HG02571 (cell line): Measurements from ENCODE around the gene PCIF1.
"Not testable (repeated sequence)": the region's sequence is repeated elsewhere in the genome, so short reads cannot be mapped to it uniquely, and the experiment has no call there.

Experiments
- ATAC-seq: cut with Tn5 transposase; IDR thresholded peaks from one replicate; pipeline ENCODE4 v1.9.1; 2021; ENCODE audit warnings: mild to moderate bottlenecking, moderate library complexity; ENCODE audit not compliant: unreplicated experiment

Gene PCIF1

GRCh38 chr20:45934586-45935415 is at the start of gene PCIF1:
PCIF1 (plus strand) TSS chr20:45934683; CDS start chr20:45939000, 4,317 bp downstream.
- peak; percentile 71 for ATAC-seq

DNA sequence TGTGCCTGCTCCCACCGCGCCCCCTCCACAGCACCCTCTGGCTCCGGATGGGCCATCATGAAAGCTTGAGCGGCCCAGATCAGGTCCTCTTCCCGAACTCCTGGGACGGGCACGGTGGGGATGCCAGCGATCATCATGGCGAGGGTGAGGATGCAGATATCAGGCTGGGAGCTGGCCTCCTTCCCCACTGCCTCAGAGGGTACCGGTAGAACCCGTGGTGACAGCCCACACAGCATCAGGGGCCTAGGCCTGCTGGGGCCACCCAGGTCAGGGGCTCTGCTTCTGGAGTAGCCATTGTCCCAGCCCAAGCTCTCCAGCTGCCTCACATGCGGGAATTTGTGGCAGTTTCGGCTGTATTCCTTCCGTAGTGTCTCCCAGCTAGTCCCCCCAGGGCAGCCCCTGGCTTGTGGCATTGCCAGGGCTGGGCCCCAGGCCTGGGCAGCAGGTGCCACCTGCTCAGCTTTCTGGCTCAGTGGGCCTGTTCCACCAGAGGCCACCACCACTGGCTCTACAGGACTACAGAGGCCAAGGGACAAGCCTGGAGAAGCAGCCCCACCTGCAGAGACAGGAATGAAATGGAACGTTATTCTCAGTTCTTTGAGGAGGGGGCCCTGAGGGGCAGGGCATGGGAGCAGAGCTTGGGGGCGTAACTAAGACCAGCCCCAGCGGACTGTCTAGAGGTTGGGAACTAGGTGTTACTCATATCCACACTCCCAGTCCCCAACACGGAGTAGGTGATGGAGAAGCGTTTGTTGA is 47.7 kb upstream of the PCIF1 start:
- no peak for ATAC-seq

- ATAC-seq, result no peak
Observed at GRCh38 chr20:45887346-45887715, 47.2 kb upstream of the PCIF1 start, which contains the start of gene SPATA25. SPATA25 (minus strand) TSS chr20:45887622; CDS start chr20:45887590, 32 bp downstream.

- no peak for ATAC-seq
Observed at GRCh38 chr20:45888681-45889080, 45.8 kb upstream of the PCIF1 start.

DNA sequence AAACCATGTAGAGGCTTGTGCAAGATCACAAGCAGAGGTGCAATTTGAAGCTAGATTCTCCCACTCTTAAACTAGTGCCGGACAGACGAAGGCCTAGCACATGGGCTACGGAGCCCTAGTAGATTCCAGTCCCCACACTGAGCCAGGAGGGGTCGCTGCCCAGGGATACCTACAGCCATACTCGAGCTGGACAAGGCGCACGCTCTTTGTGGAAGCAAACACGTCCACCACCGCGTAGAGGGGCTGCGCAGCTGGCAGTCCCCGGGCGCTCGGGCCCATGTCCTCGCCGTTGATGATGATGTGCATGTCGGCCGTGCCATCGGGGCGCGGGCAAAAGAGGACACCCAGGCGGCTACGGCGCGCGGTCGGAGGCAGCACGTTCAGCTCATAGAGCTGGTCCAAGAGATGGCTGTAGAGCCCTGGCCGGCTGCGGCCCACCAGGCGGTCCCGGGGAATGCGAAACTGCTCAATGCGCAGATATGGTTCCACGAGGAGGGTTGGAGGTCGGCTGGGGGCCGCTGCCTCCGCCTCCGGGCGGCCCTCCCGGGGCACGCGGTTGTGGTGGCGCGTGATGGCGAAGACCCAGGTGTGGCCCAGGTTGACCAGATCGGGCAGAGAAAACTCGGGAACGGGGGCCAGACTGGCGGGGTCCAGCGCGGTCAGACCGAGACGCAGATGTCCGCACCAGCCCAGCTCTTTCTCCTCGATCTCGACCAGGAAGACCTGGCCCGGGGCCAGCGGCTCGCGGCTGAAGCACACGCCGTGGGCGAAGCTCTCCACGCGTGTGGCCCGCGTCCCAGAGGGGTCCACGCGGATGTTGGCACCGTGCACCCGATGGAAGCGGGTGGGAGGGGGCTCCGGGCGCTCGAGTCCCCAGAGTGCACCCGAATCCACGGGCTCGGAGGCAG is 44.2 kb upstream of the PCIF1 start:
- ATAC-seq, result no peak

DNA sequence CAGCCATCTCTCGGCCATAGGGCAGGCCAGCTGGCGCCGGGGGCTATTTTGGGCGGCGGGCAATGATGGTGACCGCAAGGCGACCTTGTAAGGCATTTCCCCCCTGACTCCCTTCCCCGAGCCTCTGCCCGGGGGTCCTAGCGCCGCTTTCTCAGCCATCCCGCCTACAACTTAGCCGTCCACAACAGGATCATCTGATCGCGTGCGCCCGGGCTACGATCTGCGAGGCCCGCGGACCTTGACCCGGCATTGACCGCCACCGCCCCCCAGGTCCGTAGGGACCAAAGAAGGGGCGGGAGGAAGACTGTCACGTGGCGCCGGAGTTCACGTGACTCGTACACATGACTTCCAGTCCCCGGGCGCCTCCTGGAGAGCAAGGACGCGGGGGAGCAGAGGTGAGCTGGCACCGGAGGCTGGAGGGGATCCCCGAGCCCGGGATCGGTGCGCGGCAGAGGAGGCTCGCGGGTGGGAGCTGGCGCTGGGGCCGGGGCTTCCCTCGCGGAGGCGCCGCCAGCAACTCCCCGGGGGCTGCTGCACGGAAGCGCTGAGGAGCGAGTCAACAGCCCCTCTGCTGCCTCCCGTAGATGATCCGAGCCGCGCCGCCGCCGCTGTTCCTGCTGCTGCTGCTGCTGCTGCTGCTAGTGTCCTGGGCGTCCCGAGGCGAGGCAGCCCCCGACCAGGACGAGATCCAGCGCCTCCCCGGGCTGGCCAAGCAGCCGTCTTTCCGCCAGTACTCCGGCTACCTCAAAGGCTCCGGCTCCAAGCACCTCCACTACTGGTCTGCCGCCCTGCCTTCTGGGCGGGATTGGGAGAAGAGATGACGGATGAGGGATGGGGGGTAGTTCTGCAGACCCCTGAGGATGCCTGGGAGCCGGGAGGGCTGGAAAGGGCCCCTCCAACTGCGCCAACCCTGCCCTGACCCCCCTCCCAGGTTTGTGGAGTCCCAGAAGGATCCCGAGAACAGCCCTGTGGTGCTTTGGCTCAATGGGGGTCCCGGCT is 43.2 kb upstream of the PCIF1 start, which contains the start of the genes CTSA and NEURL2:
CTSA (plus strand) TSS at position 351 of the 999 bp plus-strand sequence; CDS start at position 585, 234 bp downstream.
NEURL2 (minus strand) TSS at position 224 of the 999 bp plus-strand sequence; CDS start at position 7, 217 bp downstream.
- peak; percentile 73 for ATAC-seq

DNA sequence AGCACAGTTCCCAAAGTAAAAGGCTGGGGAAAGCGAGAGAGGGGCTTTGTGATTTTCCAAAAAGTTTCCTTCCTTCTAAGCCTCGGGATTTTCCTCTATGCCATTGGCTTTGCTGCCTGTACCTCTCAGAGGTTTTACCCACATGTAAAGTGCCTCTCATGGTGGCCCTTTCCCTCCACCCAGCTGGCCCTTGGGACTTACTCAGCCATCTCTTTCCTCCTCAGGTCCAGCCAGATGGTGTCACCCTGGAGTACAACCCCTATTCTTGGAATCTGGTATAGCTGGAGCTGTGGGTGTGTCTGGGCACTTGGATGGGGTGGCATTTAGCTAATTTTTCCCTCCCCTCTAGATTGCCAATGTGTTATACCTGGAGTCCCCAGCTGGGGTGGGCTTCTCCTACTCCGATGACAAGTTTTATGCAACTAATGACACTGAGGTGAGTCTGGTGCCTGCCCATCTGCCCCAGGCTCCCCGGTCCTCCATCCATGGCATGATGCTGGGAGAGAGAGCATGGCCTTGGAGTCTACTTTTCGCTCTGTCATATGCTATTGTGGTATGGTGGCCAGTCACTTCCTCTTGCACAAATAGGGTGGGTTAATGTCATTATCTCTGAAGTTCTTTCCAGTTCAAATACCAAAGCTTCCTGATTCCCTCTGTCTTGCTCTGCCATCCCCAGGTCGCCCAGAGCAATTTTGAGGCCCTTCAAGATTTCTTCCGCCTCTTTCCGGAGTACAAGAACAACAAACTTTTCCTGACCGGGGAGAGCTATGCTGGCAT is 42.2 kb upstream of the PCIF1 start:
- ATAC-seq, result no peak

- ATAC-seq, result no peak
Observed at GRCh38 chr20:45892828-45893500, 41.5 kb upstream of the PCIF1 start.

DNA sequence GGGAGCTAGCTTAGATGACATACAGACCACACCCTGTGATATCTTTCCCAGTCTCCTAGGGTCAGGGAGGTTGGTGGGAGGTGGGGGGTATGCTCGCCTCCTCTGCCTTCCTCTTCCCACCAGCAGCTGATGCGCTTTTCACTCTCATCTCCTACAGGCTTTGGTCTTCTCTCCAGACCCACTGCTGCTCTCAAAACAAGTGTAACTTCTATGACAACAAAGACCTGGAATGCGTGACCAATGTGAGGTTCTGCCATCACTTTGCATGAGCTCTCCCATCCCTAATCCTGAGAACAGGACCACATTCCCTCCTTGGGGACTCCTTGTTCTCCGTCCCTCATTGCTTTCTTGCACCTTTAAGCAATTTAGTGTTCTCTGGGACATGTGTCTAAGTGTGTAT is 40.7 kb upstream of the PCIF1 start:
- no peak for ATAC-seq

- ATAC-seq, result no peak
Observed at GRCh38 chr20:45894797-45895196, 39.7 kb upstream of the PCIF1 start.

DNA sequence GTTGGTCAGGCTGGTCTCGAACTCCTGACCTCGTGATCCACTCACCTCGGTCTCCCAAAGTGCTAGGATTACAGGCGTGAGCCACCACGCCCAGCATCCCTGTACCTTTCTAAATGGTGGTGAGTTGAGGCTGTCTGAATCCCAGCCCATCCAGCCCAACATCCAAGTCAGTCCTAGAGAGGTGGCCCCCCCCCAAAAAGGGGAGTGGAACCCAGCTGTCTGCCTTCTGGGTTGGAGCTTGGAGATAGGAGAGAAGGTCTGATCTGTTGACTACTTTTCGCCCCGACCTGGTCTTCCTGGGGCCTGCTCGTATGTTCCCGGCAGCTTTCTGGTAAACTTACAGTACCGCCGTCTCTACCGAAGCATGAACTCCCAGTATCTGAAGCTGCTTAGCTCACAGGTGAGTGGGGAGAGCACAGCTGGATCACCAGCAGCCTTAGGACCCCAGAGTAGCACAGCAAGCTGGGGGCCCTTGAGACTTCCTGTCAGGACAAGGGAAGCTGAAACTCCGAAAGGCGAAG is 37.8 kb upstream of the PCIF1 start:
- no peak for ATAC-seq

DNA sequence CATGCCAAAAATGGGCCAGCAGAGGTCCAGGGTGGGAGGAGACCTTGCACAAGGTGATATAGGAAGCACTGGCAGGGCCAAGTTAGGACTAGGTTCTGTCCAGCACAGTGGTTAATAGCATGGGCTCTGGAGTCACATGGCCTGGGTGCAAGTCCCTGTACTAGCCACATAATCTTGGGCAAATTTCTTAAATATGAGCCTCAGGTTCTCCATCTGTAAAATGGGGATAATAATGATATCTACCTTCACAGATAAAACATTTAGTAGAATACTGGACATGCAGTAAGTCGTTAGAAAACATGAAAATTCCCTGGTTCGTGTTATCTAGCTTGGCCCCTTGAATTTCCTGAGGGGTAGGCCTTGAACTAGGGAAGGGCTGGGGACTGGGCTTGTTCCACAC is 37.2 kb upstream of the PCIF1 start:
- no peak for ATAC-seq

- ATAC-seq, result no peak
Observed at GRCh38 chr20:45897692-45898091, 36.8 kb upstream of the PCIF1 start.

GRCh38 chr20:45898285-45898684 is 36.2 kb upstream of the PCIF1 start:
- ATAC-seq, result no peak

- ATAC-seq, result no peak
Observed at GRCh38 chr20:45899046-45899835, 35.2 kb upstream of the PCIF1 start.

GRCh38 chr20:45901332-45901731 is 33.2 kb upstream of the PCIF1 start:
- ATAC-seq, result not testable (repeated sequence)

GRCh38 chr20:45902199-45902701 is 32.2 kb upstream of the PCIF1 start:
- ATAC-seq, result no peak
